ENCODE measurements around the gene ATP6V0D1.
A peak's percentile ranks its signal among the peaks of the same experiment; 100 is the strongest.

The ATP6V0D1 gene

DNA sequence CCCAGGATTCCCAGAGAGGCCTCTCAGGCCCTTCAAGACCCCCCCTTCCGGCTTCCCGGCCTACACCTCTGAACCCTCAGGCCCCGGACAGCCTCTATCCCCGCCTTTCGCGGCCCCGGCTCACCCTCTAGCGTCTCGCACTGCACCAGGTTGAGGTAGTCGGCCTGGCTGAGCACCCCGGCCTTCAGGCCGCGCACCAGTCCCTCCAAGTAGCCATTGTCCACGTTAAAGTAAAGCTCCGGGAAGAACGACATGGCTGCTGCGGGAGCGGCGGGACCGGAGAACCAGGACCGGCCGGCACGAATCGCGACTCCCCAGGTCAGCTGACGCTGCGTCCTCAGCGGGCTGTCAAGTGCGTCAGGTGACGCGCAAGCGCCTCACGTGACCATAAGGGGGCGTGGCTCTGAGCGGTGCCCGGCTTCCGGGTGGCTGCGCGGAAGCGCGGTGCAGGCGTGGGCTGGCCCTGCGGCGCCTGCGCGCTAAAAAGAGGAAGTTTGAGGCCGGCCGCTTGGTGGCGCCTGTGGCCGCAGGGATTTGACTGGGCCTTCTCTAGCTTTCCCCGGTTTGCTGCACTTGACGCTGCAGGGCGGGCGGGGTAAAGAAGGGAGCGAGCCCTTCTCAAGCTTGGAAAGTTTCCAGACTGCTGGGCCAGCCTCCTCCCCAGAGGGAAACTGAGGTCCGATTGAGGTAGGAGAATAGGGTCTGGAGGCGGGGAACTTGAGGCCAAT is at the start of gene ATP6V0D1:
Gene ATP6V0D1 (minus strand): TSS at position 325 of the 728 bp plus-strand sequence. CDS start 71 bp downstream, at position 254.
- TF ChIP-seq, protein P1, sequence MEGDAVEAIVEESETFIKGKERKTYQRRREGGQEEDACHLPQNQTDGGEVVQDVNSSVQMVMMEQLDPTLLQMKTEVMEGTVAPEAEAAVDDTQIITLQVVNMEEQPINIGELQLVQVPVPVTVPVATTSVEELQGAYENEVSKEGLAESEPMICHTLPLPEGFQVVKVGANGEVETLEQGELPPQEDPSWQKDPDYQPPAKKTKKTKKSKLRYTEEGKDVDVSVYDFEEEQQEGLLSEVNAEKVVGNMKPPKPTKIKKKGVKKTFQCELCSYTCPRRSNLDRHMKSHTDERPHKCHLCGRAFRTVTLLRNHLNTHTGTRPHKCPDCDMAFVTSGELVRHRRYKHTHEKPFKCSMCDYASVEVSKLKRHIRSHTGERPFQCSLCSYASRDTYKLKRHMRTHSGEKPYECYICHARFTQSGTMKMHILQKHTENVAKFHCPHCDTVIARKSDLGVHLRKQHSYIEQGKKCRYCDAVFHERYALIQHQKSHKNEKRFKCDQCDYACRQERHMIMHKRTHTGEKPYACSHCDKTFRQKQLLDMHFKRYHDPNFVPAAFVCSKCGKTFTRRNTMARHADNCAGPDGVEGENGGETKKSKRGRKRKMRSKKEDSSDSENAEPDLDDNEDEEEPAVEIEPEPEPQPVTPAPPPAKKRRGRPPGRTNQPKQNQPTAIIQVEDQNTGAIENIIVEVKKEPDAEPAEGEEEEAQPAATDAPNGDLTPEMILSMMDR (IDR thresholded peaks at IDR 0.05) = peak; percentile 95
- Histone ChIP-seq H3K4me1 (peaks cover 19% of the 10 kb centered on the region), H3K9ac (peak within 1 kb of the TSS; percentile 92), H3K27me3 (ENCODE audit: control insufficient read depth, insufficient read depth, low read length) (no peaks in the 10 kb centered on the region), H3K79me2 (peaks cover 44% of the 10 kb centered on the region), H3K36me3 (ENCODE audit: control insufficient read depth, insufficient read depth, low read length) (no peaks in the 10 kb centered on the region), H3K4me3 (ENCODE audit: low read depth, low read length) (peak within 1 kb of the TSS; percentile 92), H3K4me2 (ENCODE audit: low read length) (peak within 1 kb of the TSS; percentile 97), H3K27ac (peak within 1 kb of the TSS; percentile 93), H3K9me3 (ENCODE audit: control insufficient read depth, low read length) (no peaks in the 10 kb centered on the region), H2AFZ (peak within 1 kb of the TSS; percentile 100)

DNA sequence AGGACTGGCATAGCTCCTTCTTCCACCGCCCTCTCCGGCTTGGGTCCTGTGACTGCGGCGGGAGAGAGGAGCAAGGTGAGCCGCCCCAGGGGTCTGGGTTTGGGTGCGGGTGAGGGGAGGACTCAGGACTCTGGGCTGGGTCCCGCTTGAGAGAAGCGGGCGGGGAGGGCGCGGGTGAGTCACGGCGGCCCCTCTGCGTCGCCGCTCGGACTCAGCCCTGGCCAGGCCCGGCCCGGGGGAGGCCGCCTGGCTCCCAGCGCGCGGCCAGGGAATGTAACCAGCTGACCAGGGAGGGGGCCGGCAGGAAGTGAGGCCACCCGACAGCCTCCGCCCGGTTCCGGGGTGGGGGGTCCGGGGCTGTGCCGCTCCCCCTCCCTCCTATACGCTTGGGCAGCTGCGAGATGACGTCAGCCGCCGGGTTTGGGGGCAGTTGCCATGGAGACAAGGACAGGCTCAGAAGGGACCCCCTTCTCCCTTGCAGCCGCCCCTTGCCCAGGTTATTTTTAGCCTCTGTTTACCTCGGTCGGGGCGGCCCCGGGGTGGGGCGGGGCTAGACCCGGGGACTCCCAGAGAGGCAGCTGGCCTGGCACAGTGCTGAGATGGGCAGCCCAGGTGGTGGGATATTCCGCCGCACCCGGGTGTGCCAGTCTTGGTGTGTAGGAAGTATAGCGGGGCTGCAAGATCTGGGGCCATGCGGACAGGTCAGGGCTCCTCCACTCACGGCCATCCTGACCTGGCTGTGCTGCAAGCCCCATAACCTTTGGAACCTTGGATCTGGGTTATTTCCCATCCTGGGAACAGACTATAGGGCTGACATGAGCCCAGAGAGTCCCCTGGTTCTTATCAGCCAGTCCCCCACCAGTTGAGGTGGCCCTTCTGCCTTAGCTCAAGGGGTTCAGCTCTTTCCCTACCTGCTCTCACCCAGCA is 49.3 kb upstream of the ATP6V0D1 start:
- peak overlapping the region; percentile 82 for H2AFZ ChIP-seq
- peak overlapping the region; percentile 54 for H3K27ac ChIP-seq
- peak overlapping the region; percentile 76 for H3K4me3 ChIP-seq (ENCODE audit: low read depth, low read length)
- no peaks in the 10 kb centered on the region for H3K27me3 ChIP-seq (ENCODE audit: control insufficient read depth, insufficient read depth, low read length)
- peak overlapping the region; percentile 98 for H3K4me2 ChIP-seq (ENCODE audit: low read length)
- no peaks in the 10 kb centered on the region for H3K36me3 ChIP-seq (ENCODE audit: control insufficient read depth, insufficient read depth, low read length)
- peak overlapping the region; percentile 33 for H3K9ac ChIP-seq
- H3K4me1 ChIP-seq = peaks cover 12% of the 10 kb centered on the region
- TF ChIP-seq, protein P1 (IDR thresholded peaks at IDR 0.05) = no peak
- peaks cover 37% of the 10 kb centered on the region for H3K79me2 ChIP-seq
- H3K9me3 ChIP-seq (ENCODE audit: control insufficient read depth, low read length) = no peaks in the 10 kb centered on the region

DNA sequence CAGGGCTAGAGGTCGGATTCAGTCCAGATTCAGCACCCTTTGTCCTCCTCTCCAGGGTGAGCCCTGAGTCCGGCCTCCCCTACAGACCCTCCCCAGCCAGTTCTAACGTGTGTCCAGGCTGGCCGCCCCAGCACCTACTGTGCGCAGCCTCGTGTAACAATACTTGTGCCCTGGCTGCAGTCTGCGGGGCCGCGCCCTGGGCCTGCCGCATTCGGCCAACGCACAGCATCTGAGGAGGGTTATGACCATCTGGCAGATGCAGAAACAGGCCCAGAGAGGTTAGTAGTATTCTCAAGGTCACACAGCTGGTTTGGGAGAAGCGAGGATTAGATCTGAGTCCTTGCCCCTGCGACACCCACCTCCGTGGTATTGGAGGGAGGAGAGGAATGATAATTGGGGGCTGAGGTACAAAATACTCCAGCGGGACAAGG is 48.6 kb upstream of the ATP6V0D1 start:
- Histone ChIP-seq H3K9ac (peak overlapping the region; percentile 79), H3K4me3 (ENCODE audit: low read depth, low read length) (peak overlapping the region; percentile 76), H2AFZ (peak overlapping the region; percentile 82), H3K4me2 (ENCODE audit: low read length) (peak overlapping the region; percentile 98), H3K79me2 (peaks cover 37% of the 10 kb centered on the region), H3K27ac (peak overlapping the region; percentile 54), H3K9me3 (ENCODE audit: control insufficient read depth, low read length) (no peaks in the 10 kb centered on the region), H3K36me3 (ENCODE audit: control insufficient read depth, insufficient read depth, low read length) (no peaks in the 10 kb centered on the region), H3K27me3 (ENCODE audit: control insufficient read depth, insufficient read depth, low read length) (no peaks in the 10 kb centered on the region), H3K4me1 (peaks cover 12% of the 10 kb centered on the region)
- TF ChIP-seq, protein P1 (IDR thresholded peaks at IDR 0.05) = no peak

DNA sequence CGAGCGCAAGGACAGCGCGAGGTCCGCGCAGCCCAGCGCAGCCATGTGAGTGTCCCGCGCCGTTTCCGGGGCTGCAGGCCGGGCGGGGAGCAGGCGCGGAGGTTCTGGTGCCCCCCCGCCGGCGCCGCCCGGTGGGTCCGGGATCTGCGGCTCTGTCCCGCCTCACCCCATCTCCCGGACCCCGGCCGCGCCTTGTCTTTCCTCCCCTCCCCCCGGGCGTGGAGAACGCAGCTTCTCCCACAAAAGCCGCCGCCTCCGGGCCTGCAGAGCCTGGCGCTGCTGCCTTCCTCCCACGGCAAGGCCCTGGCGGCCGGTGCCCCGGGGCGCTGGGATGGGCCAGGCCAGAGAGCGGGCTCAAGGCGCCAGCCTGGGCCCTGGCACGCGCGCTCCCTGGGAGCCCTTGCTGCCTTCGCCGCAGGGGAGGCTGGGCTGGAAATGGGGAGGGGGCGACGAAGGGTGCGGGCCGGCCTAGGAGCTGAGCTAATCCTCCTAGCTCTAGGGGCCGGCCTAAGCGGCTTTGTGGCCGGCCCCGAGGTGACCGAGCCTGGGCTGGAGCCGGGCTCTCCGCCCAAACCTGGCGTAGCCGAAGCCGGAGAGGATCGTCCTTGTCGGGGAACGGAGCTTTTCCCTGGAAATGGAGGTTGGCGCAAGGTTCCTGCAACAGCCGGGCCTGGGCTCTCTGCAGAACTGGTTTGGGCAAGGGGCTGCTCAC is 48.1 kb upstream of the ATP6V0D1 start:
- TF ChIP-seq, protein P1 (IDR thresholded peaks at IDR 0.05) = no peak
- Histone ChIP-seq H3K27me3 (ENCODE audit: control insufficient read depth, insufficient read depth, low read length) (no peaks in the 10 kb centered on the region), H3K36me3 (ENCODE audit: control insufficient read depth, insufficient read depth, low read length) (no peaks in the 10 kb centered on the region), H3K9ac (peak overlapping the region; percentile 79), H3K4me3 (ENCODE audit: low read depth, low read length) (peak overlapping the region; percentile 76), H3K4me1 (peaks cover 12% of the 10 kb centered on the region), H3K79me2 (peaks cover 33% of the 10 kb centered on the region), H3K4me2 (ENCODE audit: low read length) (peak overlapping the region; percentile 98), H2AFZ (peak overlapping the region; percentile 82), H3K9me3 (ENCODE audit: control insufficient read depth, low read length) (no peaks in the 10 kb centered on the region), H3K27ac (peak overlapping the region; percentile 54)

All from parathyroid adenoma (tissue), 2 donors.